HG02798 (cell line): Measurements from ENCODE around the gene CFAP61.

Experiments
- ATAC-seq: cut with Tn5 transposase; IDR thresholded peaks from one replicate; pipeline ENCODE4 v1.9.1; 2021; ENCODE audit warnings: mild to moderate bottlenecking; ENCODE audit not compliant: unreplicated experiment, poor library complexity

The CFAP61 gene

GRCh38 chr20:20259533-20259932 lies 207.2 kb downstream of the CFAP61 start:
- ATAC-seq: no peak

- no peak for ATAC-seq
Observed at GRCh38 chr20:20261159-20261558, 208.8 kb downstream of the CFAP61 start.

- no peak for ATAC-seq
Observed at GRCh38 chr20:20265210-20265609, 212.9 kb downstream of the CFAP61 start.

- no peak for ATAC-seq
Observed at GRCh38 chr20:20266552-20266951, 214.2 kb downstream of the CFAP61 start.

- ATAC-seq: no peak
Observed at GRCh38 chr20:20267685-20268370, 215.5 kb downstream of the CFAP61 start.

GRCh38 chr20:20271271-20271670 lies 218.9 kb downstream of the CFAP61 start:
- ATAC-seq: no peak

GRCh38 chr20:20272686-20273085 lies 220.4 kb downstream of the CFAP61 start:
- no peak for ATAC-seq

GRCh38 chr20:20273286-20273685 lies 221.0 kb downstream of the CFAP61 start:
- no peak for ATAC-seq

- no peak for ATAC-seq
Observed at GRCh38 chr20:20274821-20275220, 222.5 kb downstream of the CFAP61 start.

GRCh38 chr20:20275636-20276035 lies 223.3 kb downstream of the CFAP61 start:
- ATAC-seq: no peak

GRCh38 chr20:20276811-20277530 lies 224.6 kb downstream of the CFAP61 start:
- no peak for ATAC-seq

GRCh38 chr20:20277894-20278335 lies 225.6 kb downstream of the CFAP61 start:
- no peak for ATAC-seq

GRCh38 chr20:20286061-20286460 lies 233.7 kb downstream of the CFAP61 start:
- no peak for ATAC-seq

GRCh38 chr20:20289331-20289730 lies 237.0 kb downstream of the CFAP61 start:
- no peak for ATAC-seq

GRCh38 chr20:20292472-20292871 lies 240.1 kb downstream of the CFAP61 start:
- no peak for ATAC-seq

- no peak for ATAC-seq
Observed at GRCh38 chr20:20293141-20293540, 240.8 kb downstream of the CFAP61 start.

GRCh38 chr20:20293691-20294385 lies 241.5 kb downstream of the CFAP61 start:
- ATAC-seq: no peak

- ATAC-seq: no peak
Observed at GRCh38 chr20:20295621-20296498, 243.5 kb downstream of the CFAP61 start.

- no peak for ATAC-seq
Observed at GRCh38 chr20:20297181-20297580, 244.8 kb downstream of the CFAP61 start.

GRCh38 chr20:20297752-20298151 lies 245.4 kb downstream of the CFAP61 start:
- ATAC-seq: no peak
